Breast epithelium (tissue), 4 donors: ENCODE measurements around the gene MND1. TPM values are rescaled to one million over a fixed set of nuclear protein-coding genes. Genes with fewer than 3 reads are reported as not detected.

Experiments
- DNase-seq, 2 donors: peaks; one replicate each; pipeline ENCODE4 v3.0.0-alpha.2; 2019; ENCODE audit warnings: low spot score in 2 of 2
- H3K27ac ChIP-seq, 2 donors: fragments of 200-600 bp; sonication (generic) in 1 of 2; one replicate each; pipeline ENCODE4 v1.5.1; 2016 to 2019; ENCODE audit warnings: mild to moderate bottlenecking in 1 of 2
- H3K27me3 ChIP-seq, 2 donors: fragments of 200-600 bp; sonication (generic) in 1 of 2; one replicate each; pipeline versions ENCODE4 v1.5.1 to v1.6.0; 2017 to 2019; ENCODE audit warnings: control low read depth in 1 of 2, mild to moderate bottlenecking in 1 of 2
- H3K36me3 ChIP-seq: fragments of 200-600 bp; one replicate; pipeline ENCODE4 v1.5.1; 2019
- H3K4me1 ChIP-seq, 2 donors: fragments of 200-600 bp; sonication (generic); one replicate each; pipeline ENCODE4 v1.5.1; 2016 to 2019; ENCODE audit warnings: control low read depth in 1 of 2
- H3K4me3 ChIP-seq, 3 donors: fragments of 200-600 bp; sonication (generic); 1 replicate in 2 of 3; 2 replicates in 1 of 3; pipeline ENCODE4 v1.5.1; 2016 to 2019; ENCODE audit warnings: mild to moderate bottlenecking in 3 of 3, moderate library complexity in 2 of 3
- H3K9me3 ChIP-seq, 2 donors: fragments of 200-600 bp; sonication (generic) in 1 of 2; one replicate each; pipeline ENCODE4 v1.5.1; 2016 to 2019; ENCODE audit warnings: control low read depth in 1 of 2
- POLR2A ChIP-seq: fragments of 450-650 bp; IDR thresholded peaks from one replicate; pipeline ENCODE4 v1.6.1; 2016; ENCODE audit warnings: antibody characterized with exemption, mild to moderate bottlenecking, moderate library complexity
- POLR2AphosphoS5 ChIP-seq, 3 donors: sonication (generic); formaldehyde crosslinking; IDR thresholded peaks; one replicate each; pipeline ENCODE4 v1.6.1; 2017; ENCODE audit warnings: antibody characterized with exemption in 3 of 3
- intact Hi-C: fragments of 100-400 bp; cut with DNase I; formaldehyde crosslinking; loops from one replicate; pipeline ENCODE4 v1.15.1; 2023; ENCODE audit warnings: low total_unique reads
- total RNA-seq, 3 donors: library from RNA; depleted of rRNA; stranded (reverse); fragments of >200 nt; gene quantifications; one replicate each; pipeline ENCODE4 v1.1.0, GENCODE V29; 2016
- TF ChIP-seq, protein P1 (sequence below), 3 donors: fragments of 450-650 bp; IDR thresholded peaks; one replicate each; pipeline ENCODE4 v1.5.1; 2016 to 2017; ENCODE audit warnings: antibody characterized with exemption in 3 of 3, mild to moderate bottlenecking in 3 of 3, moderate library complexity in 3 of 3

MND1 gene
- total RNA-seq, 3 donors from 2014 or later: 0.64 TPM; not detected in 2

DNA sequence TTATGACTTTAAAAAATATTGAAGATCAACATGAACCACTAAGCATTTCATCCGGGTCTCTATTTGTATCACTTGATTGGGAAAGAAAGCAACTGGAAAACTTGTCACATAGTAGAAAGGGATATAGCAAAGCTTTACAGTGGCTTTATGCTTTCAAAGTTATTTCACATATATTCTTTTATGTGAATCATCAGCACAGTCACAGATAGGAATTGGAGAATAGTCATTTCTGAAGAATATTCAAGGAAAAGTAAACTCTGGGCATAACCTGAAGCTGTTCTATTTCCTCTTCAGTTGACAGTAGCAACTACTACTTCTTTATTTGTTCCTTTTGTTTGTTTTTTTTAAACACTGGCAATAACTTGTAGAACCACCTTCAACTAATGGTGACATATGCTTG lies 50.5 kb downstream of the MND1 start:
- TF ChIP-seq POLR2A (no peak), POLR2AphosphoS5 (IDR thresholded peaks at IDR 0.05) (no peak)
- TF ChIP-seq, protein P1, sequence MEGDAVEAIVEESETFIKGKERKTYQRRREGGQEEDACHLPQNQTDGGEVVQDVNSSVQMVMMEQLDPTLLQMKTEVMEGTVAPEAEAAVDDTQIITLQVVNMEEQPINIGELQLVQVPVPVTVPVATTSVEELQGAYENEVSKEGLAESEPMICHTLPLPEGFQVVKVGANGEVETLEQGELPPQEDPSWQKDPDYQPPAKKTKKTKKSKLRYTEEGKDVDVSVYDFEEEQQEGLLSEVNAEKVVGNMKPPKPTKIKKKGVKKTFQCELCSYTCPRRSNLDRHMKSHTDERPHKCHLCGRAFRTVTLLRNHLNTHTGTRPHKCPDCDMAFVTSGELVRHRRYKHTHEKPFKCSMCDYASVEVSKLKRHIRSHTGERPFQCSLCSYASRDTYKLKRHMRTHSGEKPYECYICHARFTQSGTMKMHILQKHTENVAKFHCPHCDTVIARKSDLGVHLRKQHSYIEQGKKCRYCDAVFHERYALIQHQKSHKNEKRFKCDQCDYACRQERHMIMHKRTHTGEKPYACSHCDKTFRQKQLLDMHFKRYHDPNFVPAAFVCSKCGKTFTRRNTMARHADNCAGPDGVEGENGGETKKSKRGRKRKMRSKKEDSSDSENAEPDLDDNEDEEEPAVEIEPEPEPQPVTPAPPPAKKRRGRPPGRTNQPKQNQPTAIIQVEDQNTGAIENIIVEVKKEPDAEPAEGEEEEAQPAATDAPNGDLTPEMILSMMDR (IDR thresholded peaks at IDR 0.05): no peak
- H3K4me3 ChIP-seq: no peak overlapping the region
- no peak overlapping the region for H3K27ac ChIP-seq
- no peaks in the 10 kb centered on the region for H3K36me3 ChIP-seq
- DNase-seq: no peak
- H3K9me3 ChIP-seq: no peaks in the 10 kb centered on the region
- H3K27me3 ChIP-seq: no peaks in the 10 kb centered on the region
- intact Hi-C loops: no loop called here
- no peaks in the 10 kb centered on the region for H3K4me1 ChIP-seq

DNA sequence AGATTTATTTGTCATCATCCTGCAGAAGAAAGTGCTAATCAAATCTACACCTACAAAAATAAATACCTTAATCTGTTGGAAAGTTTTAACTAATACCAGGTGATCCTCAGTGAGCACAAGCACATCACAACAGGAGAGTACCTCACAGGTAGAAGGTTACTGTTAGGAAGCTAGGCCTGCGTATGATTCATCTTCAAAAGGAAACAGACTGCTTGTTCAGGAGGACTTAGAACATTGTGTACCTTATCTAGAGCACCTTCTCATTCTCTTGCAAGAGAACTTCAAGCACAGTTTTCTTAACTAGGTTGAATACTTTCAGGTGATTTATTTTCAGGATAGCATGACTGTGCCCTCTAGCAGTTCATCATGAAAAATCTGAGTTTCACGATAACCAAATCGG lies 54.2 kb downstream of the MND1 start:
- H3K27me3 ChIP-seq: no peaks in the 10 kb centered on the region
- no peaks in the 10 kb centered on the region for H3K9me3 ChIP-seq
- no peaks in the 10 kb centered on the region for H3K4me1 ChIP-seq
- intact Hi-C loops: no loop called here
- H3K27ac ChIP-seq: no peak overlapping the region
- TF ChIP-seq, protein P1 (IDR thresholded peaks at IDR 0.05): no peak
- TF ChIP-seq POLR2A (no peak), POLR2AphosphoS5 (IDR thresholded peaks at IDR 0.05) (no peak)
- DNase-seq: no peak
- no peaks in the 10 kb centered on the region for H3K36me3 ChIP-seq
- H3K4me3 ChIP-seq: no peak overlapping the region

DNA sequence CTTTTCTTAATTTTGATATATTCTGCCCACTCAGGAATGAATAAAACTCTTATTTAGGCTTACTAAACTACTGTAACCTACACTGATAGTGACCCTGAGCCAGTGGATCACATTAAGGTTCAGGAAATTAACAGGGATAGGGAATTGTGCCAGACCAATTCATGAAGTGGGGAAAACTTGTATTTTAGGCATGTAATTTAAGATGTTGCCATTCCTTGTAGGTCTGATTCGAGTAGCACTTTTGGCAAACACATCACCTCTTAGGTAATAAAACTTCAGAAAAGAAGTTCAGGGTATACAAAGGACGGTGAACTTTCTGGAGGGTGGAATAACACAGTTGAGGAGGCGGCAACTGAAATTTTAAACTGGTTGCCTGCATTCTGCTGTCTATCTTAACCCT lies 54.9 kb downstream of the MND1 start:
- Histone ChIP-seq H3K36me3 (no peaks in the 10 kb centered on the region), H3K27me3 (no peaks in the 10 kb centered on the region), H3K4me3 (no peak overlapping the region), H3K9me3 (no peaks in the 10 kb centered on the region), H3K4me1 (no peaks in the 10 kb centered on the region), H3K27ac (no peak overlapping the region)
- intact Hi-C loops: no loop called here
- no peak for TF ChIP-seq POLR2AphosphoS5 (IDR thresholded peaks at IDR 0.05)
- no peak for TF ChIP-seq POLR2A
- TF ChIP-seq, protein P1 (IDR thresholded peaks at IDR 0.05): no peak
- no peak for DNase-seq

DNA sequence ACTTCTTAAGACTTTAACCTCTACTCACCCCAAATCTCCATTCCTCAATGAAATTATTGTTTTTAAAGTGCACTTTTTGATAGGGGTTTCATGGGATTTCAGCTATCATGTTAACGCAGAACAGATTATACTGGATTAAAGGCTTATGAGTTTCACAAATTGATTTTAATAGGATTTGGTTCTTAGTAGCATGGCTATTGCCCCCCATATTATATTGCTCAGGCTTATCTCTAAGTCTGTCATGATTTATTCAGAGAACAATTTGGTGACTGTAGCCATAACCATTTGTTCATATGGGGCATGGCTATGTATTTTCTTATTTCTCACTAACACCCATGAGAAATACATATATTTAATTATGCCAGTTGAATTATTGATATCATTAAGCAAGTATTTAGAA lies 57.0 kb downstream of the MND1 start:
- no peak overlapping the region for H3K4me3 ChIP-seq
- DNase-seq: no peak
- no peaks in the 10 kb centered on the region for H3K9me3 ChIP-seq
- intact Hi-C loops: no loop called here
- H3K4me1 ChIP-seq: no peaks in the 10 kb centered on the region
- no peak for TF ChIP-seq POLR2A
- TF ChIP-seq, protein P1 (IDR thresholded peaks at IDR 0.05): no peak
- TF ChIP-seq POLR2AphosphoS5 (IDR thresholded peaks at IDR 0.05): no peak
- H3K36me3 ChIP-seq: no peaks in the 10 kb centered on the region
- H3K27ac ChIP-seq: no peak overlapping the region
- H3K27me3 ChIP-seq: no peaks in the 10 kb centered on the region

DNA sequence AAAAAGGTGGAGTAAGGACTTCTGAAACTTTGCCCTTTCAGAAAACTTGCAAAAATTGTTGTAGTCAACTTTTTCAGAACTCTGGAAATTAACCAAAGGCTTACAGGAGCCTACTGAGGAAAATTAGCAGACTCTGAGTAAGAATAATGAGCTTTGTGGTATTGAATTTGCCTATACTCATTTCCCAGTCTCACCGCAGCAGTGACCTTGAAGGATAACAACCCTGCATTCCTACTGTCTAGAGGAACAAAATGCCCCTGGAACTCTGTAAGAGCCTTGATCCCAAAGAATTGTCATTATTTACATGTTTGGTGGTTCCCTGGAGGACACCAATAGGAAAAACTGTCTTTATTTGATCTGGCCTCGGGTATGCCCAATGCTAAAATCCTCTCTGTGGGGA lies 57.9 kb downstream of the MND1 start:
- no peaks in the 10 kb centered on the region for H3K36me3 ChIP-seq
- no peaks in the 10 kb centered on the region for H3K27me3 ChIP-seq
- intact Hi-C loops: no loop called here
- no peak overlapping the region for H3K27ac ChIP-seq
- H3K4me1 ChIP-seq: no peaks in the 10 kb centered on the region
- no peak for TF ChIP-seq POLR2AphosphoS5 (IDR thresholded peaks at IDR 0.05)
- TF ChIP-seq, protein P1 (IDR thresholded peaks at IDR 0.05): no peak
- TF ChIP-seq POLR2A: no peak
- H3K4me3 ChIP-seq: no peak overlapping the region
- DNase-seq: no peak
- H3K9me3 ChIP-seq: no peaks in the 10 kb centered on the region
